Adrenal gland (tissue), 5 donors: ENCODE measurements around the gene SELPLG.

Experiments
- POLR2A ChIP-seq, 2 donors: fragments of 450-650 bp; IDR thresholded peaks; one replicate each; pipeline ENCODE4 v1.6.1; 2017; ENCODE audit warnings: antibody characterized with exemption in 2 of 2, mild to moderate bottlenecking in 2 of 2, moderate library complexity in 1 of 2
- TF ChIP-seq, protein P1 (sequence below), 6 experiments: fragments of 450-650 bp in 4 of 6; fragments of 200-600 bp in 2 of 6; sonication (generic) in 1 of 6; IDR thresholded peaks; 1 replicate in 5 of 6; 2 replicates in 1 of 6; pipeline versions ENCODE4 v1.5.1 to v1.8.0; 2016 to 2021; ENCODE audit warnings: antibody characterized with exemption in 6 of 6, mild to moderate bottlenecking in 2 of 6, moderate library complexity in 1 of 6
- donor health status: DM: no; HTN: no; CAD: no.

DNA sequence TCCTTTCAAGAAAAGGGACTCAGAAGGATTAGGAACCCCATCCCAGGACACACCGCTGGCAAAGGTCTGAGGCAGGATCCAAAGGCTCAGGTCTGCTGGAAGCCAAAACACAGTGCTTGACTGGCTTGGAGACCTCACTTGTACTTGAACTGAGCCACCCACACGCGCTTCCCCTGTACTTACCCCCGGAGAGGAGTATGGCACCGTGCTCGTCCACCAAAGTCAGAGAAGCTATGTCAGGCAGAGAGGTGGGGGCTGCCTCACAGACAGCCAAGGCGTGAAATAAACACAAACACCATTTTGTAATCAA, 11.1 kb upstream of the SELPLG start:
- TF ChIP-seq, protein P1, sequence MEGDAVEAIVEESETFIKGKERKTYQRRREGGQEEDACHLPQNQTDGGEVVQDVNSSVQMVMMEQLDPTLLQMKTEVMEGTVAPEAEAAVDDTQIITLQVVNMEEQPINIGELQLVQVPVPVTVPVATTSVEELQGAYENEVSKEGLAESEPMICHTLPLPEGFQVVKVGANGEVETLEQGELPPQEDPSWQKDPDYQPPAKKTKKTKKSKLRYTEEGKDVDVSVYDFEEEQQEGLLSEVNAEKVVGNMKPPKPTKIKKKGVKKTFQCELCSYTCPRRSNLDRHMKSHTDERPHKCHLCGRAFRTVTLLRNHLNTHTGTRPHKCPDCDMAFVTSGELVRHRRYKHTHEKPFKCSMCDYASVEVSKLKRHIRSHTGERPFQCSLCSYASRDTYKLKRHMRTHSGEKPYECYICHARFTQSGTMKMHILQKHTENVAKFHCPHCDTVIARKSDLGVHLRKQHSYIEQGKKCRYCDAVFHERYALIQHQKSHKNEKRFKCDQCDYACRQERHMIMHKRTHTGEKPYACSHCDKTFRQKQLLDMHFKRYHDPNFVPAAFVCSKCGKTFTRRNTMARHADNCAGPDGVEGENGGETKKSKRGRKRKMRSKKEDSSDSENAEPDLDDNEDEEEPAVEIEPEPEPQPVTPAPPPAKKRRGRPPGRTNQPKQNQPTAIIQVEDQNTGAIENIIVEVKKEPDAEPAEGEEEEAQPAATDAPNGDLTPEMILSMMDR (IDR thresholded peaks at IDR 0.05): no peak
- TF ChIP-seq POLR2A (IDR thresholded peaks at IDR 0.05): no peak
